Small intestine (tissue), 7 donors: ENCODE measurements around the gene NOS3. TPM values are rescaled to one million over a fixed set of nuclear protein-coding genes. Genes with fewer than 3 reads are reported as not detected.
"Not testable (repeated sequence)": the region's sequence is repeated elsewhere in the genome, so short reads cannot be mapped to it uniquely, and the experiment has no call there.

Experiments
- DNase-seq, 2 donors: peaks; one replicate each; pipeline versions ENCODE4 v3.0.0 to v3.0.0-alpha.2; 2013
- FAIRE-seq: peaks from 2 replicates; lab custom pipeline; 2012; peaks lifted over from hg19 to GRCh38; lab: Jason Lieb, UNC
- H3K27ac ChIP-seq, 3 donors: one replicate each; pipeline ENCODE4 v1.5.1; 2013; ENCODE audit warnings: low read length in 2 of 3, mild to moderate bottlenecking in 2 of 3, control low read depth in 1 of 3, inconsistent platforms in 1 of 3, low read depth in 1 of 3, moderate library complexity in 1 of 3
- H3K27me3 ChIP-seq, 3 donors: one replicate each; pipeline ENCODE4 v1.6.1; 2013; ENCODE audit warnings: low read length in 3 of 3, inconsistent platforms in 1 of 3; ENCODE audit not compliant: control insufficient read depth in 3 of 3, insufficient read depth in 3 of 3
- H3K36me3 ChIP-seq, 3 donors: one replicate each; pipeline ENCODE4 v1.6.1; 2013; ENCODE audit warnings: low read length in 3 of 3, inconsistent platforms in 1 of 3, low read depth in 1 of 3, mild to moderate bottlenecking in 1 of 3, moderate library complexity in 1 of 3; ENCODE audit not compliant: control insufficient read depth in 3 of 3, insufficient read depth in 2 of 3
- H3K4me1 ChIP-seq, 3 donors: one replicate each; pipeline ENCODE4 v1.6.1; 2013; ENCODE audit warnings: low read length in 2 of 3, inconsistent platforms in 1 of 3, low read depth in 1 of 3, mild to moderate bottlenecking in 1 of 3, moderate library complexity in 1 of 3; ENCODE audit not compliant: control insufficient read depth in 3 of 3, insufficient read depth in 2 of 3
- H3K4me3 ChIP-seq, 3 donors: one replicate each; pipeline ENCODE4 v1.5.1; 2013; ENCODE audit warnings: low read length in 3 of 3, control low read depth in 1 of 3, inconsistent platforms in 1 of 3, low read depth in 1 of 3, mild to moderate bottlenecking in 1 of 3, moderate library complexity in 1 of 3
- H3K9me3 ChIP-seq, 2 donors: one replicate each; pipeline ENCODE4 v1.6.1; 2013; ENCODE audit warnings: low read depth in 1 of 2, low read length in 1 of 2; ENCODE audit not compliant: control insufficient read depth in 2 of 2, insufficient read depth in 1 of 2
- WGBS, 3 donors: extraction: QIAGEN DNeasy Blood & Tissue Kit; methylation state at CpG; one replicate each; pipeline ENCODE4 v1.1.7; 2013; 5-methylcytosine and 5-hydroxymethylcytosine counted together
- polyA plus RNA-seq, 4 donors: library from polyadenylated mRNA; stranded (reverse) in 3 of 4; unstranded in 1 of 4; fragments of 200-250 nt in 3 of 4; fragments of 120-200 nt in 1 of 4; gene quantifications; one replicate each; pipeline versions ENCODE4 v1.2.1 to v1.2.3, GENCODE V29; 2013
- donor health status: healthy with polysubstance abuse.
- donor health status: control.
- donor health status: control.
- donor health status: Bipolar disorder and iron deficiency.
- donor health status: healthy.

The NOS3 gene
- polyA plus RNA-seq, 4 donors, result 0.45 to 14.7 (median 4.7) TPM

DNA sequence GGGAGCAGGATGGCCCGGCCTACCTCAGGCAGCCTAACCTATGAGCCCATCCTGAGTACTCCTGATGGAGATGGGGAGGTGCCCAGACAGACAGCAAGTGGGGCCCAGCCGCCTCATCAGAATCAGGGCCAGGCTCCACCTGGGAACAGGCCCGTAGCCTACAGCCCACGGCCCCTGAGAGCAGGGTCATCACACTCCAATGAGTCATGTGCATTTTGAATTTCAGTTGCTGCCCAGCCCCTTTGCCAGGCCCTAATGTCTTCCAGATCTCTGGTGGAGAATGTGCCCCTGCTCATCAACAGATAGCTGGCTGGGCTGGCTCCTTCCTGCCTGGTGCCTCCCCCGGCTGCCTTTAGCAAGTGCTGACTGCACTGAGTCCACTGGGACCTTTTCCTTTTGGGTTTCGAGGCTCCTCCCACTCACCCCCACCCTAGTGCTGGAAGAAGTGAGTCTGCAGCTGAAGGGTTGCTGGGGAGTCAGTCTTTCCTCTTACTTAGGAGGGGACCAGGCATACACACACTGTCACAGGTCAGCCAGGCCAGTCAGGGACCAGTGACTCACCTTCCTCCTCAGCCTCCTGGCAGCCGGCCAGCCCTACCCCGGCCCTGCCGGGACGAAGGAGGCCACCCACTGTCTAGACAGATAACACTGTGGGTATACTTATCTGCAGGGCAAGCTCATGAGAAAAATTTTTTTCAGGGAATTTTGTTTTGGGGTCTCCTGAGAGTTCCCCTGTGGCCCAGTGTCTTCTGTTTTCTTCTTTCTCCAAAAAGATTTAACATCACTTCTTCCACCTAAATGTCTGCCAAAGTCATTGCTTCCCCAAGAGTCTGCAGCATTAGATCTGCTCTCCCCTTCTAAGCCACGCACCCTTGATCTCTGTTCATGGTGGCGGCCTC lies 48.4 kb downstream of the NOS3 start:
- Histone ChIP-seq H3K4me1 (peaks cover 0 to 28% (median 8%) of the 10 kb centered on the region in 3 donors), H3K4me3 (no peak overlapping the region), H3K27me3 (no peaks in the 10 kb centered on the region), H3K27ac (peak overlapping the region in 2 of 3 donors; percentile 52 to 69), H3K36me3 (peaks cover 4 to 72% (median 16%) of the 10 kb centered on the region in 3 donors), H3K9me3 (no peaks in the 10 kb centered on the region)
- peak; percentile 72 to 88 for DNase-seq
- no peak for FAIRE-seq
- 42 to 48% (median 44%) methylated on average over 12 of the region's 12 CpGs for WGBS, 3 donors

DNA sequence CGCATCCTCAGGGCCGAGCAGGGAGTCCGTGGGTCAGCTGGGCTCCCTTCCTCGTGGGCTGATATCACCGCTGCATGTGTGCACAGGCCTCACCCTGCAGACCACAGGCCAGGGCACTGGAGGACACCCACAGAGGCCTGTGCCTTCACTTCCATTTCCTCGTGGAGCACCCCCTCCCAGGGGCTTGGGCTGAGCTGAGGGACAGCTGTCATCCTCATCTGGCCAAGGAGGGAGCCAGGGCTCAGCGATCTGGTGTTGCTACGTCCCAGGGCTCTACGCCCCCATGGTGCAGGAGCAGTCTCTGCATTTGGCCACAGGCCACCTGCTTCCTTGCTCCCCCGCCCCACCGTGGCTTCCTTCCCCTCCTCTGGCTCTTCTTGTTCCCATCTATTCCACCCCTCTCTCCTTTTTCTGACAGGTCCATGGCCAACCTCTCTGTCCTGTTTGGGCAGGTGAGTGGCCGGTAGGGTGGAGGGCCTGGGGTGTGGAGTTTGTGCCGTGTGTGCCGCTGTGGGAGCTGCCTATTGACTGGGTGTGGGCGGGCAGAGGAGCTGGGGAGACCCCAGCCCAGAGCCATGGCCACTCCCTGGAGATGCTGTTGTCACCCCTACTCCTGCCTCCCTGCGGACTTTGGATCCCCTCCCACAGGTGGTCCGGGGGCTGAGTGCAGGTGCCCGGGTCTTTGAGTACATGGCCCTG lies 49.2 kb downstream of the NOS3 start:
- no peaks in the 10 kb centered on the region for H3K9me3 ChIP-seq
- peak overlapping the region in 1 of 3 donors; percentile 69 for H3K27ac ChIP-seq
- peaks cover 4 to 72% (median 15%) of the 10 kb centered on the region in 3 donors for H3K36me3 ChIP-seq
- H3K4me1 ChIP-seq, result peaks cover 0 to 28% (median 8%) of the 10 kb centered on the region in 3 donors
- DNase-seq, result no peak
- H3K4me3 ChIP-seq, result no peak overlapping the region
- 63 to 73% (median 69%) methylated on average over 18 of the region's 18 CpGs for WGBS, 3 donors
- FAIRE-seq, result no peak
- H3K27me3 ChIP-seq, result no peaks in the 10 kb centered on the region

DNA sequence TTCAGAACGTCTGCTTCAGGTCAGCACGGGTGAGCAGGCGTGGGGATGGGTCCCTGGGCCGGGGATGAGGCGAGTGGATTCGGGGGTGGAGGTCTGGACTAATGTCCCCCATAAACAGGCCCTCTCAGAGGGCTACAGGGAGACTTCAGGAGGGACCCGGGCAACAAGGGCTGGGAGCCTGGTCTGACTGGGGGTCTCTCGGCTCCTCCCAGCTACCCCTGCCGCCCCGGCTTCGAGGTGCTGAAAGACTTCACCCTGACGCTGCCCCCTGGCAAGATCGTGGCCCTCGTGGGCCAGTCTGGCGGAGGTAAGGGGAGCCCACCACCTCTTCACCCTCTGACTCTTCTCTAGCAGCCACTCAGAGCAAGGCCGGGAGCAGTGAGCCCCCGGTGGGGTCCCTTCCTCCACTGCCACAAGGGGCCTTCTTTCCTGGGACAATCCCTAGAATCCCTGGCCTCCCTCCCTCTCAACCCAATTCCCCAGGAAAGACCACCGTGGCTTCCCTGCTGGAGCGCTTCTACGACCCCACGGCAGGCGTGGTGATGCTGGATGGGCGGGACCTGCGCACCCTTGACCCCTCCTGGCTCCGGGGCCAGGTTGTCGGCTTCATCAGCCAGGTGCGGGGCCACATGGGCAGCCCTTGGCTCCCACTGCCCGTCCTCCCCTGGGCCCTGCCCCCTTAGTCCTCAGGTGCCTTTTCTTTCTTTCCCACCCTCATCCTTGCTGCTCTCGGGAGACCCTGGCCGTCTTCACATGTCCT lies 50.0 kb downstream of the NOS3 start:
- DNase-seq, result no peak
- 87 to 92% (median 92%) methylated on average over 30 of the region's 30 CpGs for WGBS, 3 donors
- Histone ChIP-seq H3K27ac (peak overlapping the region in 1 of 3 donors; percentile 69), H3K36me3 (peaks cover 4 to 72% (median 12%) of the 10 kb centered on the region in 3 donors), H3K4me1 (peaks cover 0 to 28% (median 8%) of the 10 kb centered on the region in 3 donors), H3K4me3 (no peak overlapping the region), H3K9me3 (no peaks in the 10 kb centered on the region), H3K27me3 (no peaks in the 10 kb centered on the region)
- no peak for FAIRE-seq

DNA sequence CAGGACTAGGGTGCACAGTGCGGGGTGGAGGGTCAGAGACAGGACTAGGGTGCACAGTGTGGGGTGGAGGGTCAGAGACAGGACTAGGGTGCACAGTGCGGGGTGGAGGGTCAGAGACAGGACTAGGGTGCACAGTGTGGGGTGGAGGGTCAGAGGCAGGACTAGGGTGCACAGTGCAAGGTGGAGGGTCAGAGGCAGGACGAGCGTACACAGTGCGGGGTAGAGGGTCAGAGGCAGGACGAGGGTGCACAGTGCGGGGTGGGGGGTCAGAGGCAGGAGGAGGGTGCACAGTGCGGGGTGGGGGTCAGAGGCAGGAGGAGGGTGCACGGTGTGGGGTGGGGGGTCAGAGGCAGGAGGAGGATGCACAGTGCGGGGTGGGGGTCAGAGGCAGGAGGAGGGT lies 52.6 kb downstream of the NOS3 start:
- not testable (repeated sequence) for DNase-seq
- WGBS, 3 donors, result 86 to 94% (median 90%) methylated on average over 10 of the region's 10 CpGs

DNA sequence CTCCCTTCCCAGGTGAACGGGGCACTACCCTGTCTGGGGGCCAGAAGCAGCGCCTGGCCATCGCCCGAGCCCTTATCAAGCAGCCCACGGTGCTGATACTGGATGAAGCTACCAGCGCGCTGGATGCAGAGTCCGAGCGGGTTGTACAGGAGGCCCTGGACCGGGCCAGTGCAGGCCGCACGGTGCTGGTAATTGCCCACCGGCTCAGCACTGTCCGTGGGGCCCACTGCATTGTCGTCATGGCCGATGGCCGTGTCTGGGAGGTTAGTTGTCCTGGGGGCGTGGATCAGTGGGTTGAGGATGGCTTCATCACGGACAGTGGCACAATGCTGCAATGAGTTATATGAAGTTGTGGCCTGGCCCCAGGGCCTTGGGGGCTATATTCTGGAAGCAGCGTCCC lies 53.1 kb downstream of the NOS3 start:
- Histone ChIP-seq H3K36me3 (peaks cover 0 to 55% (median 5%) of the 10 kb centered on the region in 3 donors), H3K27ac (no peak overlapping the region), H3K9me3 (no peaks in the 10 kb centered on the region), H3K4me3 (no peak overlapping the region), H3K27me3 (no peaks in the 10 kb centered on the region), H3K4me1 (peaks cover 0 to 21% (median 2%) of the 10 kb centered on the region in 3 donors)
- no peak for FAIRE-seq
- WGBS, 3 donors, result 93 to 95% (median 94%) methylated on average over 19 to 20 of the region's 20 CpGs
- no peak for DNase-seq

More for the DNA sequence above, 52.6 kb downstream of the NOS3 start:
- H3K27me3 ChIP-seq, H3K9me3 ChIP-seq, FAIRE-seq, H3K4me3 ChIP-seq, H3K27ac ChIP-seq: not testable (repeated sequence)
- peaks cover 0 to 58% (median 5%) of the 10 kb centered on the region in 3 donors for H3K36me3 ChIP-seq
- H3K4me1 ChIP-seq, result peaks cover 0 to 26% (median 7%) of the 10 kb centered on the region in 3 donors

DNA sequence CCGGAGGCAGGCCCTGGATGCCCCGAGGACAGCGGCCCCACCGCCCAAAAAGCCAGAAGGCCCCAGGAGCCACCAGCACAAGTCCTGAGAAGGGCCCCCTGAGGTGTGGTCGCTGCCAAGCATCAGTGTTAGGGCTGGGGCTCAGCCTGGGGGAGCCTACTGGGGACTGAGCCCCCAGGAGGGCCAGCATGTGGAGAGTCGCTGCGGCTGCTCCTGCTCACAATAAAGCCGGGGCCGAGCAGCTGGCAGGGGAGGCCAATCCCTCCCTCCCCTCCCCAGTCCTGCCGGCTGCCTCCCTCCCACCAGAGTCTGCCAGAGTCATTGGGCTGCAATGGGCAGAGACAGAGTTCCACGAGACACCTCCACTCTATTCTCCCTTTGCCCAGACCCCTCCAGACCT lies 54.4 kb downstream of the NOS3 start:
- no peak overlapping the region for H3K27ac ChIP-seq
- peaks cover 0 to 10% (median 0%) of the 10 kb centered on the region in 3 donors for H3K27me3 ChIP-seq
- DNase-seq (no peak), FAIRE-seq (no peak)
- H3K36me3 ChIP-seq, result peaks cover 0 to 55% (median 5%) of the 10 kb centered on the region in 3 donors
- 89 to 94% (median 93%) methylated on average over 11 of the region's 11 CpGs for WGBS, 3 donors
- no peak overlapping the region for H3K4me3 ChIP-seq
- peaks cover 0 to 8% (median 0%) of the 10 kb centered on the region in 3 donors for H3K4me1 ChIP-seq
- no peaks in the 10 kb centered on the region for H3K9me3 ChIP-seq

DNA sequence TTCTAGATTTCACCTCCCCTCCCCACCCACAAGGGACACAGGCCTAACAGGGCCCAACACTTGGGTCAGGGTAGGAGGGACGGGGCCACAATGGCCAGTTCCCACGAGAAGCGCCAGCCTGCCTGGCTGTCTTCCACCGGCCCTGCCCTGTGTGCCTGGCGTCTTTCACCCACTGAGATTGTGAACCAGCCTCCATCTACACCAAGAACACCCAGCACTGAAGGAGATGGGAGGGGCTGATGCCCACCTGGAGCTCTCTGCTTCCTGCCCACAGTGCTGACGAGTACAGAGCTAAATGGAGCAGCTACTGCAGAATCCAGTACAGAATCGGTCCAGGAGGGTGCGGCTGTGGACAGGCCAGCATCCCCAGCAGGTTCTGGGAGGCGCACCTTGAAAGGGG lies 55.1 kb downstream of the NOS3 start:
- DNase-seq (no peak), FAIRE-seq (no peak)
- Histone ChIP-seq H3K27ac (no peak overlapping the region), H3K9me3 (no peaks in the 10 kb centered on the region), H3K4me1 (peaks cover 0 to 4% (median 0%) of the 10 kb centered on the region in 3 donors), H3K36me3 (peaks cover 0 to 52% (median 5%) of the 10 kb centered on the region in 3 donors), H3K27me3 (peaks cover 0 to 16% (median 0%) of the 10 kb centered on the region in 3 donors), H3K4me3 (no peak overlapping the region)
- 81 to 87% (median 87%) methylated on average over 9 of the region's 9 CpGs for WGBS, 3 donors
